Retinal pigment epithelial cell (primary cell): Measurements from ENCODE around the gene C22orf42.
"Not testable (repeated sequence)": the region's sequence is repeated elsewhere in the genome, so short reads cannot be mapped to it uniquely, and the experiment has no call there.

ENCODE experiments used
- DNase-seq: peaks from one replicate; pipeline ENCODE4 v3.0.0-alpha.2; 2010; ENCODE audit warnings: low read depth
- H3K4me3 ChIP-seq: 2 replicates; pipeline ENCODE4 v1.5.1; 2011; ENCODE audit warnings: mild to moderate bottlenecking, low read length, control low read depth, moderate library complexity
- TF ChIP-seq, protein P1 (sequence below): conservative IDR thresholded peaks from 2 replicates; pipeline ENCODE4 v1.5.1; 2011; ENCODE audit warnings: low read depth, low read length, control low read depth, inconsistent platforms

C22orf42 gene

DNA sequence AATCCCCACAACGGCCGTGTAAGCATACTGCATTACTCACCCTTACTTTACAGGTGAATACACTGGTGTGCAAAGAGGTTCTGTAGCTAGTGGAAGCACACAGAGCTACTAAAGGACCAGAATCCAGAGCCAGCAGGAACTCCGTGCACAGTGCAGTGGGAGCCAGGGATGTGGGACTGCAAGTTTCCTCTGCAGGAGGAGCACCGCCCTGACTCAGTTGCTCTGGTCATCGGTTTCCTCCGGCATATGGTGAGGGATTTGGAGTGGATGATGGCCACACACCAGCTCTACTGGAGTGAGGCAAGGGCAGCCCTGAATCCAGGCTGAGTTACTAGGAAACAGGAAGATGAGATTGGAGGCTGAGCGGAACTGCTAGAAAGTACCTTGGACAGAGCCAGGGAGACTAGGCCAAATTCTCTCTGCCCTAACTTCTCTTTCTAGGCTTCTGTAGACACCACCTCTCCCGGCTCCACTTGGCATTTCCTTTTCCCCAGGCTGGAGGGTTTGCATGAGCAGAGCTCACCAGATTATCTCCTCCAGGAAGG is 18.2 kb upstream of the C22orf42 start:
- TF ChIP-seq, protein P1, sequence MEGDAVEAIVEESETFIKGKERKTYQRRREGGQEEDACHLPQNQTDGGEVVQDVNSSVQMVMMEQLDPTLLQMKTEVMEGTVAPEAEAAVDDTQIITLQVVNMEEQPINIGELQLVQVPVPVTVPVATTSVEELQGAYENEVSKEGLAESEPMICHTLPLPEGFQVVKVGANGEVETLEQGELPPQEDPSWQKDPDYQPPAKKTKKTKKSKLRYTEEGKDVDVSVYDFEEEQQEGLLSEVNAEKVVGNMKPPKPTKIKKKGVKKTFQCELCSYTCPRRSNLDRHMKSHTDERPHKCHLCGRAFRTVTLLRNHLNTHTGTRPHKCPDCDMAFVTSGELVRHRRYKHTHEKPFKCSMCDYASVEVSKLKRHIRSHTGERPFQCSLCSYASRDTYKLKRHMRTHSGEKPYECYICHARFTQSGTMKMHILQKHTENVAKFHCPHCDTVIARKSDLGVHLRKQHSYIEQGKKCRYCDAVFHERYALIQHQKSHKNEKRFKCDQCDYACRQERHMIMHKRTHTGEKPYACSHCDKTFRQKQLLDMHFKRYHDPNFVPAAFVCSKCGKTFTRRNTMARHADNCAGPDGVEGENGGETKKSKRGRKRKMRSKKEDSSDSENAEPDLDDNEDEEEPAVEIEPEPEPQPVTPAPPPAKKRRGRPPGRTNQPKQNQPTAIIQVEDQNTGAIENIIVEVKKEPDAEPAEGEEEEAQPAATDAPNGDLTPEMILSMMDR: no peak
- no peak overlapping the region for H3K4me3 ChIP-seq
- DNase-seq: no peak

DNA sequence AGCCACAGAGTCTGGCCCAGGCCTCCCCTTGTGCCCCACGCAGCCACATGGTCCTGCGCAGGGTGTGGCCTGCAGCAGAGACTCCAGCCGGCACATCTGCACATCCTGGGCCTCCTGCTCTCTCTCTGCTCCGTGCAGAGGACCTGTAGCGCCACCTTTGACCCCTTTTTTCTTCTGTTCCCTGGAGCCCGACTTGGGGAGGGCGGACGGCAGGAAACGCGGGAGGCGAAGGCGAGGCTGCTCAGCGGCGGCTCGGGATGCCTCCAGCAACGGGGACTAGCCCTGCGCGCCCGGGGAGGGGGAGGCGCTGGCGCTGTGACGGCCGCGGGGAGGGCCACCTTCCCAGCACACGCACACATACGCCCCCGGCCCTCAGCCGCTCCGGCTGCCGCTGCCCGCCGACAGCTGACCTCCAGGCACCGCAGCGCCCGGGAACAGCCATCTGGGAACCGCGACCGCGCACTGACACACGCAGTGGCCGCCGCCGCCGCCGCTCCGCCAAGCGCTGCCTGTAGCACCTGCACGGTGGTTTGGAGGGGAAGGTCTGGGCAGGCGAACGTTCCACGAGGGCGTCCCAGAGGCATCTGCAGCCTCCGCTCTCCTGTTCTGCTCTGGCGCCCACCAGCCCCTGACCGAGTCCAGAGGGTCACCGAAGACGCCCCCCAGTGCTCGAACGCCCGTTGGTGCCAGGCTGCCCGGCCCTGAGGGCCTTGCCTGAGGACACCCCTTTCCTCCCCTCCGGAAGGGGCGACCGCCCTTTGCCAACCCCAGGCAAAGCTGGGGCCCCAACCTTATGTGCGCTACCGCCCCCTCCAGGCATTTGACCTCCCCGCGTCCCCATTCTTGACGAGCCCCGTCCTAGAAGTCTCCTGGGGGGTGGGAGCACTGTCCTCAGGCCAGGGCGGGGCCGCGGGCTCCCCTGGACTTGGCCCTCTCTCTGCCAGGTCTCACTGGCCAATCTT is 16.9 kb upstream of the C22orf42 start:
- DNase-seq: no peak
- TF ChIP-seq, protein P1: no peak
- H3K4me3 ChIP-seq: no peak overlapping the region

DNA sequence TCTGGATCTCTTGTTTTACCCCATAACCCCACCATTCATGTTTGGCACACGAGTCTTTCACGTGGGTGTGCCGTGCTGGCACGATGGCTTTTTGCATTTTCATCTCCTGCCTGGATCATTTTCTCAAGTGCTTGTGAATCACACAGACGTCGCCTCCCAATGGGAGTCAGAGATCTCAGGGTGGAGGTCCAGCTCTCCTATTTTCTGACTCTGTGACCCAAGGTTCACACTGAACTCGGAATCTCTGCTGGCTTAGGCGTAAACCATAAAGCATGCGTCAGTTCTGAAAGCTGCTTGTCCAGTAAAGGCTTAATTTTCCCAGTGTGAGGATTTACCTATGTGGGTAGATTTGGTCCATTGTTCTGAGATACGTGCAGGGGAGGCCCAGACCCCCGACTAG is 16.0 kb upstream of the C22orf42 start:
- TF ChIP-seq, protein P1: no peak
- H3K4me3 ChIP-seq: no peak overlapping the region
- no peak for DNase-seq

DNA sequence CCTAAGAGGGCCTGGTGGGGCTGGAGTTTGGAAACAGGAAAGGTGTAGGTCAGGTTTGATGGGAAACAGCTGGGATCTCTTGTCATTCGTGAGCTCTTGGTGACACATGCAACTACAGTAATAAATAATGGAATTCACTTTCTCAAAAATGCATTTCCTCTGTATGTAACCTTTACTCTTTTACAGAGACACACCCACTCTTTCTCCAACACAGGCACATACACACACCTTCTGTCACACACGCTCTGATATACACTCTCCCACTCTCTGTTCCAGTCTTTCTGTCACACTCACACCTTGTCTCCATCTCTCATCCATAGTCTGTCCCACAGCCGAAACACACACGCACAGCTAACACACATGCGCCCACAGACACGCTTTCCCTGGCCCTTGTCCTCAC is 6.6 kb upstream of the C22orf42 start:
- TF ChIP-seq, protein P1: no peak
- H3K4me3 ChIP-seq: no peak overlapping the region
- DNase-seq: no peak

DNA sequence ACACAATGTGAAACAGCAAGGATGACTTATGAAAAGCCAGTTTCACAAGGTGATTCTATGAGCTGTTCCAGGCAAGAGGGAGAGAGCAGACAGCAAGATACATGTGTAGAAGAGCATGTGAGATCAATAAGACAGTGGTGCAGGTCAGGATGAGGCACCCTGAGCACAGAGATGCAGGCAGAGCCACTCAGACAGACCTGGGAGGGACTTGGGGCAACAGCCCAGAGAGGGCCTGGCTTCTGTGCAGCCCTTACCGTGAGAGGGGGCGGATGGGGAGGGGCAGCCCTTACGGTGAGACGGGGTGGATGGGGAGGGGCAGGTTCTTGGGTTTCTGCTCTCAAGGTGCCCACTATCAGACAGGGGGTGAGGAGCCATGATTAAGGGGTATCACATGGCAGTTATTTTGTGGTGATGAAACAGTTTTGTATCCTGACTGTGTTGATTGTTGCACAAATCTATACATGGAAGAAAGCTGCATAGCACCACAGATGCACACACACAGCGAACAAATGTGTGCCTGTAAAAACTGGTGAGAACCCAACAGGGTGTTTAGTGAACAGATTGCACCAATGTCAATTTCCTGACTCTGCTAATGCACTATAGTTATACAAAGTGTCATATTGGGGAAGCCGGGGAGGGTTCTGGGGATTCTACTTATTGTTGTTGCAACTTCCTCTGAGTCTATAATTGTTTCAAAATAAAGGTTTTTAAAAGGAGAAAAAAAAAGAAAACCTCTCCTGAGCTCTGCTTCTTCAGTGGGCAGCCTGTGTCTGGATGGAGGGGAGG is 5.2 kb upstream of the C22orf42 start:
- H3K4me3 ChIP-seq: no peak overlapping the region
- no peak for DNase-seq
- TF ChIP-seq, protein P1: no peak

DNA sequence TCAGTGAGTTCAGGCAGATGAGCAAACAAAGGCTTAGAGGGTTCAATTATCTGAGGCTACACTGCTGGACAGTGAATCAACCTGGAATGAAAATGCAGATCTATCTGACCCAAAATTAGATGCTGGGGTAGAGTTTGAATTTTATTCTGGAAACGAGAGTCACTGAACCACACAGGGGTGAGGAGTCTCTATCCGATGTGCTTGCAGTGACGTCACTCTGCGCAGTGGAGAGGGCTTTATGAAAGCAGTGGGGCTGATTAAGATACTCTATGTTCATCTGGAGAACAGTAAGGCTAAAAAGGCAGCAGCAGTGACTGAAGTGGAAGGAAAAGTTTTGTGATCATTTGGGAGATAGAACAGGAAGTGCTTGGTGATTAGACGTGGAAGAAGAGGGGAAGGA is 1.3 kb upstream of the C22orf42 start:
- not testable (repeated sequence) for DNase-seq, H3K4me3 ChIP-seq

DNA sequence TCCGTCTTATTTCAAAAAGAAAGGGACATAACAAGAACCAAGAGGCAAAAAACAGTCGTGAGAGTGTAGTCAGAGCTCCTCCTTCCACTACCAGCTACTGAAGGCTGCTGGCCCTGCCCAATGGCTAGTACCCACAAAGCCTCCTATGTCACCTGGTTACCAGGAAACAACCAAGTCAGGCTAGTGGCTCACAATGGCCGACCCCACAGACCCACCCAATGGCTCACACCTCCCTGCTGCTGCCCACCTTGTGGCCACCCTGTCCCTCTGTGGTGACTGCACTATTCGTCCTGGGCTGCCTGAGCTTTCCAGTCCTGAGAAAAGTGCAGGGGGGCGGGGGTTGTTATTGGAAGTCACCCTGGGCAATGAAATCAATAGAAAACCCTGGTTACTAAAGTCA is 1.5 kb downstream of the C22orf42 start:
- not testable (repeated sequence) for H3K4me3 ChIP-seq, DNase-seq

DNA sequence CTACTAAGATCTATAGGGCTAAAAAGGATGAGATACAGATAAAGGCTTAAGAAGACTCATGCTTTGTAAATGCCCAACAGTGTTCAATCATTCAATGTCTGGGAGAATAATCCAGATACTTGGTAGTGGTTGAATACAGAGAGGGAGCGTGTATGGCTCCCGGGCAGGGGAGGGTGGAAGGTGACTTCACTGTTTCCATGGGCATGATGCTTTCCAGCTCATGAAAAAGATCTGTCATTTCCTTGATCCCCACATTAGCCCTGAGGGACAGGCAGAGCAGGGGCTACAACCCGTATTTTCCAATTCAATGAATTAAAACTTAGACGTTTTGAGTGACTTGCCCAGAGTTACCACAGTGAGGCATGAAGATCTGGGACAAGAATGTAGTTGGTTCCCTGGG is 4.4 kb downstream of the C22orf42 start:
- DNase-seq: not testable (repeated sequence)

DNA sequence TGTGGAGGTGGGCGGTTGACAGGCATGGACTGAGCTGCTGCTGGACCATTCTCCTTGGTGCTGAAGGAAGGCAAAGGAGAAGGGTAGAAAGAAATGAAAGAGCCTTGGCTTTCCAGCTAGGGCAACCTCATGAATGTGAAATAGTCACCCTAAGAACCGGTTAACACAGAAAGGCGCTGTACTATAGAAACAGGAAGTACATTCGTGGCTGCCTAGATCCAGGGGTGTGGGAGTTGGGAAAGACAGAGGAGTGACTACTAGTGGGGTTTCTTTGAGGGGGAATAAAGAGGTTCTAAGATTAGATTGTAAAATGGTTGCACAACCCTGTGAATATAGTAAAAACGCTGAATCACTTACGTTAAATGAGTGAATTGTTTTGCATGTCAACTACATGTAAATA is 7.5 kb downstream of the C22orf42 start:
- H3K4me3 ChIP-seq, DNase-seq: not testable (repeated sequence)

More for the DNA sequence above, 4.4 kb downstream of the C22orf42 start:
- H3K4me3 ChIP-seq: not testable (repeated sequence)

DNA sequence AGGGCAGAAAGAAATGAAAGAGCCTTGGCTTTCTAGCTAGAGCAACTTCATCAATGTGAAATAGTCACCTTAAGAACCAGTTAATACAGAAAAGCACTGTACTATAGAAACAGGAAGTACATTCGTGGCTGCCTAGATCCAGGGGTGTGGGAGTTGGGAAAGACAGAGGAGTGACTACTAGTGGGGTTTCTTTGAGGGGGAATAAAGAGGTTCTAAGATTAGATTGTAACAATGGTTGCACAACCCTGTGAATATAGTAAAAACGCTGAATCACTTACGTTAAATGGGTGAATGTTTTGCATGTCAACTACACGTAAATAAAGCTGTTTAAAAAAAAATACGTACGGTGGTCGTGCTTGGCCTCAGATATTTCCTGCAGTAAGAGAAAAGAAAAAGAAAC is 8.5 kb downstream of the C22orf42 start:
- not testable (repeated sequence) for H3K4me3 ChIP-seq, DNase-seq

DNA sequence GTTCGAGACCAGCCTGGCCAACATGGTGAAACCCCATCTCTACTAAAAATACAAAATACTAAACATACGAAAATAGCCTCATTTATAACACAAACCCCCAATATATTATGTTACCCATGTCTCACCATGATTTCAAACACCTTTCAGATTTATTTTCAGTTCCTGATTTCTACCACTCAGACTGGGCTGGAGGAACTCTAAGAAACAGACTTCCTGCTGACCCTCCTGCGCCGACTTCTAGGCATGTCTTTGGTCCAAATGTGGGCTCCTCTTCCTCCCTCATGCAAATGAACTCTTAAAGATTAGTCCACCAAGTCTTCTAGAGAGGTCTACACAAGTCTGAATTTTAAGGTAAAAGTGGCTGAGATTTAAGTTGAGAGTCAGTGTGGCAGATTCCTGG is 10.7 kb downstream of the C22orf42 start:
- not testable (repeated sequence) for DNase-seq, H3K4me3 ChIP-seq

DNA sequence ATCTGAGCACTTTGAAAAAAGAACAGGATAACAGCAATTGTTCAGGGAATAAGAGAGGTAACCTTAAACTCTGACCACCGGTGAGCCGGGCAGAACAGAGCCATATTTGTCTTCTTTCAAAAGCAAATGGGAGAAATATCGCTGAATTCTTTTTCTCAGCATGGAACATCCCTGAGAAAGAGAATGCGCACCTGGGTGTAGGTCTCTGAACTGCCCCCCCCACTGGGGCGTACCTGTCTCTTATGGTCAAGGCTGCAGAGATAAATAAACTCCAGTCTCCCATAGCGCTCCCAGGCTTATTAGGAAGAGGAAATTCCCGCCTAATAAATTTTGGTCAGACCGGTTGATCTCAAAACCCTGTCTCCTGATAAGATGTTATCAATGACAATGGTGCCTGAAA is 12.0 kb downstream of the C22orf42 start:
- DNase-seq, H3K4me3 ChIP-seq: not testable (repeated sequence)
